T1000 (cell line): ENCODE measurements around the gene ACSF2.

Experiments used
- DNase-seq: peaks from one replicate; lab custom pipeline; 2025; ENCODE audit warnings: mixed read lengths; lab: John Stamatoyannopoulos, UW

The ACSF2 gene

DNA sequence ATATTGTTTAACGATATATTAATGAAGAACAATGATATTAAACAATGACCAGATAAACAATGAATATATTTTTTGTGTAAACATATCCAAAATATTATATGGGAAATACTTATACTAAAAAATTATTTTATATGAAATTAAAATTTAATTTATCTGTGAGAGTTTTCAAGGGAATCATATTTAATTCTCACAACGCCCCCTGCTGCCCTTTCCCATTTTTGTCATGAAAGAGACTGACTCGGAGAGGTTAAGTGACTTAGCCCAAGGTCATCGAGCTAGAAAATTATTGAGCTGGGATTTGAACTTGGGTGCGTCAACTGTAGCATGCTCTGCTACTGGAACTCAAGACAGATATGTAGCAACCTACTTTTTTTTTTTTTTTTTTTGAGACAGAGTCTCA is 75.0 kb downstream of the ACSF2 start:
- DNase-seq, result no peak

GRCh38 chr17:50502301-50502990 is 76.4 kb downstream of the ACSF2 start:
- no peak for DNase-seq

GRCh38 chr17:50505591-50506130 is 79.6 kb downstream of the ACSF2 start:
- no peak for DNase-seq

DNA sequence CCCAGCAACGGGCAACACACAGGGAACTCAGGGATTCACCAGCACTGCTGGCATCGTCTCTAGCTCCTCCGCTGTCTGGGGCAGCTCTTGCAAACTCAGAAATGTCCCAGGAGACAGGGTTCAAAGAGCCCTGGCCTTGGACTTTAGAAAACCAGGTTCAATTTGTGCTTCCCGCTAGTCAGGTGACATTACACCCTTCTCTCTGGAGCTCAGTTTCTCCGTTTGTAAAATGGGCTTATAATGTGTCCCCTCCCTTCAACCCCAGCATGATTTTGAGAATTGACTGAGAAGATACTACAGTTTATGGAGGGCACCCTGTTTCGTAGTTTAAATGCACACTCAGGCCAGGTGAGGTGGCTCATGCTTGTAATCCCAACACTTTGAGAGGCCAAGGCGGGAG is 80.3 kb downstream of the ACSF2 start:
- DNase-seq, result no peak

DNA sequence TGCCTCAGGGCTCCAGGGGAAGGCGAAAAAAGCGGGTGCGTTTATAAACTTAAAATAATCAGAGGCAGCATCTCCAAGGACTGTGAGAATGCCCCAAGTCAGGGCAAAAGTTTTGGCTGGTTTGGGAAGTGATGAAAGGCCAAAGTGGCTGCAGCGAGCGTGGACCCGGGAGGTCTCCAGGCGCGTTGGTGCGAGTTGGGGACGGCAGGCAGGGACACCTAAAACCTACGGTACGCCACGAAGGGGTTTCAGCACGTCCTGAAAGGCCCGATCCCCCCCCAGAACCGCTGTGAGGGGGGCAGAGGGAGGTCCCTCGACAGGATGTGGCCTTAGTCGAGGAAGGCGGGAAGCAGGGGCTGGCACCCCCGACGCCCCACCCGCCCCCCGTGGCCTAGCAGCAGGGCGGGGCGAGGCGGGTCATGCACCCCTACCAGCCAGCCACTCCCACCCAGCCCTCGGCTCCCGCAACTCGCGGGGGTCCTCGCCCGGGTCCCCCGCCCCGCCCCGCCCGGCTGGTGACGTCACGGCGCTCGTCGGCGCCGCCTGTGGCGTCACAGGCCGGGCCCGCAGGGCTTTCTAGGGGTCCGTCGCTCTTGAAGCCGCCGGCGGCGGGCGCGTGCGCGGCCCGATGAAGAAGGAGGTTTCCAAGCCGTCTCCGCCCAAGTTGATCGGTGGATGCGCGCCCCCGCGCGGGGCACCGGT is 82.0 kb downstream of the ACSF2 start, which contains the start of gene MYCBPAP:
TSS of gene MYCBPAP (plus strand) at position 569 of the 702 bp plus-strand sequence. CDS start 236 bp downstream, outside the sequence.
- peak; percentile 73 for DNase-seq

DNA sequence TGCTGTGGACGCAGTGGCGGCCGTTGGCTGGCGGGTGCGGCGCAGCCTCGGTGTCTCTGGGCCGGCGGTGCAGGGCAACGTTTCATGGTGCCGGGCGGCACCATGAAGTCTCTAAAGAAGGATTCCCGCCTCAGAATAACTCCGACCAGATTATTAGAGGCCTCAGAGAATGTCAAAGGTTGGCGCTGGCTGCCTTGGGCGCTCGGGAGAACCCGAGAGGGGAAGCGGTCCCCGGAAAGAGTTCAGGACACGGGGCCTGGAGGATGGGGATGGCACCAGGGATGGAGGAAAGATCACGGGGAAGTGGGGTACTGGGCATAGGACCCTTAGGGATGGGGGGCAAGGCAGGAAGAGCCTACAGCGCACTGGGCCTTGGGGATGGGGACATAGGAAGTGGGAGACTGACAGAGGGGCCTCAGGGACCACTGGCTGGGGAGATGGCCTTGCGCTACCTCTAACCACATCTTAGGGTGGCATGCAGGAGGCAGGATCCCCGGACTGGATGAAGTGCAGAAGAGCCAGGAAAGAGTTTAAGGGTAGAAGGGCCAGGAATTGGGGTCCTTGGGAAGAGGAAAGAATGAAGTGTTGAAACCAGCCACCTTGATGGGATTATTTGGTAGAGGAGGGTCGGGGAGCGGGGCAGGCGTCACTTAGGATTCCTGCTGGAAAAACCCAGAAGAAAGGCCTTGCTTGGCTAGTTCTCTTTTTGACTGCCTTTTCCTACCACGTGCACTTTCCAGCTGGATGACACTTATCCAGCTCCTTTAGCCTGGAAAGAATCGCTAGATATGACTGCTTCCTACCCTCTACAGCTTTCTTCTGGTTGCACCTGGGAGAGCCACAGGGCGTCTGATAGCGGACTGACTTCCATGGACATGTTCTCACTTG is 82.8 kb downstream of the ACSF2 start:
- DNase-seq, result no peak

- no peak for DNase-seq
Measured at GRCh38 chr17:50511058-50511457, 85.0 kb downstream of the ACSF2 start.

DNA sequence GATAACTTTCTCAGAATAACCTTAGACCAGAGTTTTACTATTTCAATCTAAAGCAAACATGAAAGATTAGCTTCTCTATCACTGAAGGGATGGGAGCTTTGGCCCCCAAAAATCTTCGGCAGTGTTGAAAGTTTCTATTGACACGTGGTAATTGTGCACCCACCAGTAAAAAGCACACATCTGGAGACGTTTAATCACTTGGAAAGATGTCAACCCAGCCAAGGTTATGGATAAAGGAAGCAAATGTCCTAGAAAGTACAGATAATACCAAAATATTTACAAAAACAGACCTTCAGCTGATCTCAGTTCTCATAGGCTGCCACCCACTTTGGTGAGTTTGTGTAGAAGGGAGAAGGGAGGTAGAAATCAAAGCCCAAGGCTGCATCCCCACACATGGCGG is 87.5 kb downstream of the ACSF2 start:
- DNase-seq, result no peak

- DNase-seq, result no peak
Measured at GRCh38 chr17:50514388-50514787, 88.4 kb downstream of the ACSF2 start.

DNA sequence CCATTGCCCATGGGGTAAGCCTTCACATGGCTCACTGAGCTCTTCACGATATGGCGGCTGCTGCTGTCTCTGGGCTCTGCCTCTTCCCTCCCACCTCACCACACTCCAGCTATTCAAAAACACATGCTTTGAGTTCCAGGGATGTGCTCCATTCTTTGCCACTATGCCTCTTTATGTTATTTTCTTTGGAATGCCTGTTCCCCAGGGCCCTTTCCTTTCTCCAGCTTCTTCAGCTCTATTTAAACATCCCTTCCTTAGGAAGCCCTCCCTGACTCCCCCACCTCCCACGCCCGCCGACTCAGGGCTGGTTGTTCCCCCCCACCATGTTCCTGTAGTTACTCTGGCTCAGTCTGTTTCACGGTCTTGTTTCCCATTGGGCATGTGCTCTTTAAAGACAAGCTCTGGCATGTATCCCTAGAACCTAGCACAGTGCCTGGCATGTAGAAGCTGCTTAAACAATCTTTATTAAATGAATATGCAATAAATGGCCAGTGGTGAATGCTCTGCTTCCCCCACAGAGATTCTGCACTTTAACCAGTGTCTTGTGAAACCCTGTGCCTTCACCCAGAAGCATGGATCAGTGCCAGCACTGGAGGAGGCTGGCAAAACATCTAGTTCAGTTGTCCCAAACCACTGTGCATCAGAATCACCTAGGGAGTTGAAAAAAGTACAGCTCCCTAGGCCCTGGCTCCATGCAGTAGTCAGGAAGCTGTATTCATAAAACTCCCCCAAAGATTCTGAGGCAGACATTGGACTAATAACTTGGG is 89.1 kb downstream of the ACSF2 start:
- DNase-seq, result no peak

GRCh38 chr17:50517011-50517410 is 91.0 kb downstream of the ACSF2 start:
- no peak for DNase-seq

DNA sequence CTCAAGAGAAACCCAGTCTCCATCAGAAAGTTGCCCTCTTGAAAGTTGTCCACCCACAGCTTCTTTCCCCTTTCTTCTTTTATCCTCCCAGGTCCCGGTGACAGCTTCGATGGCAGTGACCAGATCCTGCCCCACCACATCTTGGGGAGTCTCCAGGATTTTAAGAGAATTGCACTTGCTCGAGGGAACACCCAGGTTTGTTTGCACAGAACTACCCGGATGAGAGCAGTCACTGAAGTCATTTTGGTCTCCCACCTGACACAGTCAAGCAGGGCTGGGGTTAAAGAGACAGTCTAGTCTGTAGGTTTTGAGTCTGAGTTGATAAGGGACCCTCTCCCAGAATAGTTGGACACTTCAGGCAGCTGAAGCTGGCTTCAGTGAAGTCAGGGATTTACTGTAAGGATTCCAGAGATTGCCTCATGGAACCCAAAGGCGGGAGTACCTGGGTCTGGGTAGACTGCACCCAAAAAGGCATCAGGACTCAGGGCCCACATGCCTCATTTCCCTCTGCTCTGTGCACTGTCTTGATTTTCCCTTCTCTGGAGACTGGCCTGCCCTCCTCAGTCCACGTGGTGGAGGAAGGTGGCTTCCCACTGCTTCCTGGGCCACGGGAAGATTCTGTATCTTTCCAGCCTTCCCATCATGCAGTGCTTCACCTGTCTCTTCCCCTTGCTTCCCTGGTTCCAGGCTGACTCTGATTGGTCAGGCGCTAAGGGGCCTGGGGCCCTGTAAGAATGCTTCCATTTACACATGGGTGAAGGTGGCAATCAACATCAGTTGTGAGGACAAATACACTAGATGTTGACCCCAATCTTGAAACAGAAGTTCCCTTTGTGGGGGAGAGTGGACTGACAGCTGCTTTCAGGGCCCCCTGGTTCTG is 91.7 kb downstream of the ACSF2 start:
- DNase-seq, result no peak

- no peak for DNase-seq
Measured at GRCh38 chr17:50518384-50519023, 92.5 kb downstream of the ACSF2 start.

- DNase-seq, result no peak
Measured at GRCh38 chr17:50519141-50519834, 93.3 kb downstream of the ACSF2 start.

GRCh38 chr17:50520483-50520882 is 94.5 kb downstream of the ACSF2 start:
- no peak for DNase-seq

- no peak for DNase-seq
Measured at GRCh38 chr17:50521514-50521913, 95.5 kb downstream of the ACSF2 start.

DNA sequence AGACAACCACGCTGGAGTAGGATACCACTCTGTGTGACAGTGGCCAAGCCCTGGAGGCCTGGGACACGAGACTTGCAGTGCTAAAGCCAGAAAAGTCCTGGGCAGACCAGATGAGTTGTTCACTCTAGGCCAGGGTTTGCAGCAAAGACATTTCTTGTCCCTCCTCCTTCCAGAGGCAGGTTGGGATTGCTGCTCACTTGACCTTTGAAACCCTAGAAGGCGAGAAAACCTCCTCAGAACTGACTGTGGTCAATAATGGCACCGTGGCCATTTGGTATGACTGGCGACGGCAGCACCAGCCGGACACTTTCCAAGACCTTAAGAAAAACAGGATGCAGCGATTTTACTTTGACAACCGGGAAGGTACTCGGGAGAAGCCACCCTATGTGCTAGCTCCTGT is 96.7 kb downstream of the ACSF2 start:
- DNase-seq, result no peak

DNA sequence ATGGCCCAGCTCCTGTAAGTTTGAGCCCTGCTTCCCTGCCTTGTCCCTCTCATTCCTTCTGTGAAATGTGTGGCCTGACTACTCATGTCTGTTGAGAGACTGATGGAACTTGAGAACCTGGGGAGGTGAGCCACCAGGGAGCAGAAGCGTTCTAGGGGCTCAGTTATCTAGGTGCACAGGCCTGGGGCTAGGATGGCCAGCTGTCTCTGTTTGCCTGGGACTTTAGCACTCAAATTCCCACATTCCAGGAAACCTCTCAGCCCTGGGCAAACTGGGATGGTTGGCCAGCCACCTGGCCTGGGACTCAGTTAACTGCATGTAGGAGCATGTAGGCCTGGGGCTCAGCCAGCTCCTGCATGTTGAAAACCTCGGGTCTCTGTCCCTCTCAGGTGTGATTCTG is 97.2 kb downstream of the ACSF2 start:
- DNase-seq, result no peak
